HG03460 (cell line): ENCODE data around the gene DDX1.
"Not testable (repeated sequence)": the region's sequence is repeated elsewhere in the genome, so short reads cannot be mapped to it uniquely, and the experiment has no call there.

Experiments used
- ATAC-seq: cut with Tn5 transposase; IDR thresholded peaks from one replicate; pipeline ENCODE4 v1.9.1; 2021; ENCODE audit not compliant: unreplicated experiment

The DDX1 gene

DNA sequence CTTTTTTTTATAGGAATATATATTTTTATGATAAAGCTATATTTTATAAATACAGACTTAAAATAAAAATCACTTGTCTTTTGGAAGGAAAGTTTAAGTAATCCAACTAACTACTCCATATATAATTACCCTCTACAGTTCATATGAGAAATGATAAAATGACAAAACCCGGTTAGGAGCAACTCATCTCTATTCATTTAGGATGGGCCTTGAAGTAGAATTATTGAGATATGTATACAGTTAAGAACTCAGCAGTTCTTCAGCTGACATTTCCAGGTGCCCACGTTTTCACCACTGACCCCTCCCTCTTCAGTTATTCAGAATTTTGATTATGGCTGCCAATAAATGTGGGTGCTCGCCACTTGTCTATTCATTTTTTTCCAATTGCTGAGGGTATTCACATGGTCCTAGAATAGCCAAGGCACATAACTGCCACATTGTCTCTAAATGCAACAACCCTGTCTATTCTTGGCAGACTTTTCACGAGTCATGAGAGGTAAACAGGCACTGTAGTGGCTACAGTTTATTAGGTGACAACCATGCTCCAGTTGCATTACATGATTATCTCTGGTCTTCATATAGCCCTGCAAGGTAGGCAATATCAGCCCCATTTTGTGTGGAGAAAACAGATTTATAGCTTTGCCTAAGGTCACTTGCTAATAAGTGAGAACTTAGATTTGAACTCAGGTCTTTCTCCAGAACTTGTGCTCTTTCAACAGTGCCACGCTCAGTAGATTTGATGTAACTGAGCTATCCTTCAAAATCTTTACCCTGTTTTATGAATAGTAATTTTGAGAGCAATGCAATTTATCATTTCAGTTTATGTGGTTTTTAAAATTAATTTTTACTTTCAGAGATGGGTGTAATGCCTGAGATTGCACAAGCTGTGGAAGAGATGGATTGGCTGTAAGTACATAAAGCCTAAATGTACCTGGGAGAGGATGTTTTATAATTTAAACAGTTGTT lies 2.9 kb downstream of the DDX1 start:
- no peak for ATAC-seq

DNA sequence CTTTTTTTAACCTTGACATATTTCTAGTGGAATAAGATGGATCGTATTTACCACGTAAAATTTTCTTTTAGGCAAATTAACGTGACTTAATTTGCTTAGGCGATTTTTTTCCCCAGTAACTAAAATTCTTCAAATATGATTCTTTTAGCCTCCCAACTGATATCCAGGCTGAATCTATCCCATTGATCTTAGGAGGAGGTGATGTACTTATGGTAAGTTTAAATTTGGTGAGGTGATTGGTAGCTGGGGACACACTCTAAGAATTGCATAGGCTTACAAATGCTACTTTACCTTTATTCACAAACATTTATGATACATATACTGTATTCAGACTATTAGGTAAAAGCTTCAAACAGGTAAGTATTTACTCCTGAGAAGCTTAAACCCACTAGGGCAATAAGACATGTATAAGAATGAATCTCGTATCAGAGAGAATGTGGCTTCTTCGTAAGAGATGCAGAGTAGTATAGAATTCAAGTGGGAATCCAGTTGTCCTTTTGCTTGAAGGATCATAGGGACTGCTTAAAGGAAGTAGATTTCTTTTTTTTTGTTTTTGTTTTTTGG lies 3.8 kb downstream of the DDX1 start:
- no peak for ATAC-seq

DNA sequence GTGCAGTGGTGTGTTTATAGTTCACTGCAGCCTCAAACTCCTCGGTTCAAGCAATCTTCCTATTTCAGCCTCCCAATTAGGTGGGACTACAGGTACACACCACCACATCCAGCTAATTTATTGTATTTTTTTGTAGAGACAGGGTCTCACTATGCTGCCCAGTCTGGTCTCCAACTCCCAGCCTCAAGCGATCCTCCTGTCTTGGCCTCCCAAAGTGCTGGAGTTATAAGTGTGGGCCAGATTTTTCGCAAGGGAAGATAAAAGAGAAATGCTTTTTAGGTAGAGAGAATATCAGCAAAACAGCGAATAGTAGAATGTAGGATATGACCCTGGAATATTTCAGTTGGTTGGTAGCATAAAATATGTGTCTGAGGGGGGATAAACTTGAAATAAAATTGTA lies 4.3 kb downstream of the DDX1 start:
- ATAC-seq: no peak

DNA sequence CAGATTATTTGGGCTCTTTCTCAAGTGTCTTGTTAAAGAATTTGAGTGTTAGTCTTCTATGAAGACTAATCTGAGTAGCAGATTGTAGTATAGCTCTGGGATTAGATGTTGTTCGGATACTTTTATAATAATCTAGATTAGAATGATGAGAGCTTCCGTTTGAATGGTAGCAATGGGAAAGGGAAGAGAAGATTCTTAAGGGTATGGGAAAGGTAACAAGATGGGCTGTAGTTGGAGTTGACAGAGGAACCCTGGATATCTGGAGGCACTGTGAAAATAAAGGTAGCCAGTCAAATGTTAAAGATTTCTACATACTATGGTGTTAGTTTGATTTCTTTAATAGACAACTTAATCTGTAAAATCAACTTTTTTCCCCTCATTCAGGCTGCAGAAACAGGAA lies 4.7 kb downstream of the DDX1 start:
- no peak for ATAC-seq

DNA sequence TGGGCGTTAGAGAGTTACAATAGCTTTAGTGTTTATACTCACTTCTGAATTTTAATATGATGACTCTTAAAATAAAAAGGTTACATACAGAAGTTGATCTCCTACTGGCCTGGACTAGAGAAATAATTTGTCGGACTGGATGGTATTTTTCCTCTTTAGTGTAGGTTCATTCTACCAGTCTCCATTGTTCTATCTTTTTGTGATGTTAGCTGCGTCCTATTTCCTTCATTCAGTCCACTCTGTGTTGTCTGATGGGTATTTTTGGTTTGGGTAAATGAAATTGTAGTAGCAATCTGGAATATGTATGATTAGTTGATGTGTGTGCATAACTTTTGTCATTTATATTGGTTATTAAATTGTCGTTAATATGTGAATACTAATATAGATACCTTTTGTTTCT lies 5.3 kb downstream of the DDX1 start:
- ATAC-seq: no peak

DNA sequence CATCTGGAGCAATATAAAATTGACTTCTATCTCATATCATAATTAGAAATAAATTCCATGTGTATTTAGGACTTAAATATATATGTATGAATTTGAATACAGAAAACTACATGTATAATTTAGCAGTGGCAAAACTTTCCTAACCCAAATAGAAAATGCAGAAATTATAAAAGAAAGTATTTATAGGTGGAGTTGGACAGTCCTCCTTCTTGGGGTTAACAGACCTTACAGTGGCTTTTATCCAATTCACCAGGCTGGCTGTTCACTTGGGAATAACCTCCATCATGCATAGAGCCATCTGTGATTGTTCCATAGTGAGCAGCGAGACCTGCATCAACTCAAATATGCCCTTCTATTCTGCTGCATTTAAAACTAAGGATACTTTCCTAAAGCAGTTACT lies 8.3 kb downstream of the DDX1 start:
- ATAC-seq: no peak

DNA sequence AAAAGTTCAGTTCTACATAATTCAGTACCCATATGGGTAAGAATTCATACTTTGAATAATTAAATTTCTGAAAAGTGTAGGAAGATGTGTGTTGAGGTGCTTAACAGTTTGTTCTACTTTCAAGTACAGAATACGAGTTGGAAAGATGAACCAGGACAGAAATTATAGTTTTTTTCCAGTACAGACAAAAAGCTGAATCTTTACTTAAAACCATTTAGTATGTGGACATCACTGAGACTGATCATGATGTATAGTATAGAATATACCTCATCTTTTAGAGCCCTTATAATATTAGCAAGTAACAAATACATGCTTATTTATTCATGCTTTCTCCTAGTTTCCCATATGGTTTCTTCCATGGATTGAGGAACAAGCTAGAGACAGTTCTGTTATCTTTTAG lies 10.0 kb downstream of the DDX1 start:
- no peak for ATAC-seq

DNA sequence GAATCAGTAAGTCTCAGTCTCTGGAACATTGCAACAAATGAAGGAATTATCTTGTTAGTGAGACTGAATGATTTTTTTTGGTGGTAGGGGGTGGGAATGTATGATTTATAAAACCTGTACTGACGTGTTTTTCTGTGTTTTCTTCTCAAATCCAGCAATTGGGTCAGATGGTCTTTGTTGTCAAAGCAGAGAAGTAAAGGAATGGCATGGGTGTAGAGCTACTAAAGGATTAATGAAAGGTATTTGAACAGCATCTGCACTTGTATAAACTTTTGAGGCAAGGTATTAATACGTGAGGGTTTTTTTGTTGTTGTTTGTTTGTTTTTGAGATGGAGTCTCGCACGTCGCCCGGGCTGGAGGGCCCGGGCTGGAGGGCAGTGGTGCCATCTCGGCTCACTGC lies 10.7 kb downstream of the DDX1 start:
- ATAC-seq: no peak

DNA sequence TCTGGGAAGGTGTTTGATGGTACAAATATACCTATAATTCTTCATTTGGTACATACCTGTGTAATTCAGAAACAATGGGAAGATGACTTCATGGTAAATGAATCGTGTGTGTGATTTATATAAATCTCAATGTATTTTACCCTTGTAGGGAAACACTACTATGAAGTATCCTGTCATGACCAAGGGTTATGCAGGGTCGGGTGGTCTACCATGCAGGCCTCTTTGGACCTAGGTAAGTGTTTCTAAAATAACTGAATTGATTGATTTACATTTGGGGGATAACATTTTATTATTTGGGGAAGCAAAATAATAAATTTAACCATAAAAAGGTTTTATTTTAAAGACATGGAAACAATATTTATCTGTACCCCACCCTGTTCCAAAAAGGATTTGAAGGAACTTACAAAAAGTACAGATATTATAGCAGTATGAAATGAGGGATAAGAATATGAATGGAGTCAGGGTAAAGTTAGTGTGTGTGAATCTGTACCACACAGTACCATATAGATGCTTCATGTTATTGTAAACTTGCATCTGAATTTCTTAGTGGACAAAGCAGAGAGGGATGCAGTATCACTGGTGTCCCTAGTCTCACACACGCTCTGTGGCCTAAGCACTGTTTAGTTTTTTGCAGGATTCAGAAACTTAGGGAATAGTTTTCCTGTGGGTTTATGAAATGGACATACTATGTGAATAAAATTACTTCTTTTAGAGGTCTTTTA lies 11.5 kb downstream of the DDX1 start:
- no peak for ATAC-seq

DNA sequence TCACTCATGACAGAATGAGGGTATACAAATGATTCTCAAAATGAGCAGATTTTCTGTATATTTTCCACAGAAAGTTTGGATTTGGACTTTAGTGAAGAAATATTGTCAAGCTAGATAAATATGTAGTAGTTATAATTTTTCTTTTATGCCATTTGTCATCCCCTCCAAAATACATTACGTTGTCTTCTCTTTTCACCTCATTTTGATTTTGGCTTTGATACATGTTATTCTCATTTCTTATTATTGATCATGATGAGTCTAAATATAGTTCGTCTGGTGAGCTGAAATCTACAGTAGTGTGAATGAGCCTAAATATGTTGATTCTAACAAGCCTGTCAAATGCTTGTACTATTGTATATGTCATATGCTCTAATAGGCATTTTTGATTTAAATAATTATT lies 12.3 kb downstream of the DDX1 start:
- no peak for ATAC-seq

DNA sequence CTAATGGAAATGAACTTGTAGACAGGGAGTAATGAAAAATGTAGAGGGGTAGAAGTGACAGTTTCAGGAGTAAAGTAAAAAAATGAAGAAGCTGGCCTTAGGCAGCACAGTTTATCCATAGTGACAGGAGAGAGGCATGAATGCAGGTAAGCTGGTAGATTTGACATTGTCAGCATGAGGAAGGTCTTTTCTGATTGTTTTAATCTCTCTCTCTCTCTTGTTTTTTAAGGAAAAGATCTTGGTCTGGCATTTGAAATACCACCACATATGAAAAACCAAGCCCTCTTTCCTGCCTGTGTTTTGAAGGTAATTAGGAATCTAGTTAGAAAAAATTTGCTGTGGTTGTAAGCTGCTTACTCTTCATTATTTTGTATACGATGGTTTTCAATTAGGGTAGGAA lies 14.1 kb downstream of the DDX1 start:
- ATAC-seq: no peak

DNA sequence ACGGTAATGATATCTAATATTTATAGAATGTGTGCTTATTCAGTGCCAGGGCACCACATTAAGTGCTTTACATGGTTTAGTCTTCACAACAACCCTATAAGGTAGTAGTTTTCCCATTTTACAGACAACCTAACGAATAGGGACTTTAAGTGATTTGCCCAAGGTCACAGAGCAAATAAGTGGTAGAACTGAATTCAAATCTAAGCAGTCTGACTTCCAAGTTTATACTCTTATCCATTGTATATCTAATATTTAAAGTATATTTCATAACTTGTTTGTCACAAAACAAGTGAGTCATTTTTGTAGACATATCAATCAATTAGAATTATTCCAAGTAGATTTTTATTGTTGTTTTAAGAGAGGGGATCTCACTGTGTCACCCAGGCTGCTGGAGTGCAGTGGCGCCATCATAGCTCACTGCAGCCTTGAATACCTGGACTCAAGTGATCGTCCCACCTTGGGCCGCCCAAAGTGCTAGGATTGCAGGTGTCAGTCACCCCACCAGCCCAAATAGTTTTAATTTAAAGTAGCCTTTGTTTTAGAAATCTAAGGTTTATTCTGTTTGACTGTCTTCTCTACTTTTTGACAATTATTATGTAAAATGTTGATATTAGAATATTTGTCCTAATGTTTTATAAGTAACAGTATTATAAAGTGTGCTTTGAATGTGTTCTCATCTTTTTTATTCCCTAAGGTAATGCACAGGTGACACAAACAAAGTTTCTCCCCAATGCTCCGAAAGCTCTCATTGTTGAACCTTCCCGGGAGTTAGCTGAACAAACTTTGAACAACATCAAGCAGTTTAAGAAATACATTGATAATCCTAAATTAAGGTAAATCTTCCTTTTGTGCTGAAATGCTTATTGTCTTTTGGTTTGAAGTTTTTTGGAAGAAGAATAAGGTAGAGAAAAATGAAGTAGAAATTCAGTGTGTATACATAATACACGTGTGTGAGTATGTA lies 15.1 kb downstream of the DDX1 start:
- no peak for ATAC-seq

DNA sequence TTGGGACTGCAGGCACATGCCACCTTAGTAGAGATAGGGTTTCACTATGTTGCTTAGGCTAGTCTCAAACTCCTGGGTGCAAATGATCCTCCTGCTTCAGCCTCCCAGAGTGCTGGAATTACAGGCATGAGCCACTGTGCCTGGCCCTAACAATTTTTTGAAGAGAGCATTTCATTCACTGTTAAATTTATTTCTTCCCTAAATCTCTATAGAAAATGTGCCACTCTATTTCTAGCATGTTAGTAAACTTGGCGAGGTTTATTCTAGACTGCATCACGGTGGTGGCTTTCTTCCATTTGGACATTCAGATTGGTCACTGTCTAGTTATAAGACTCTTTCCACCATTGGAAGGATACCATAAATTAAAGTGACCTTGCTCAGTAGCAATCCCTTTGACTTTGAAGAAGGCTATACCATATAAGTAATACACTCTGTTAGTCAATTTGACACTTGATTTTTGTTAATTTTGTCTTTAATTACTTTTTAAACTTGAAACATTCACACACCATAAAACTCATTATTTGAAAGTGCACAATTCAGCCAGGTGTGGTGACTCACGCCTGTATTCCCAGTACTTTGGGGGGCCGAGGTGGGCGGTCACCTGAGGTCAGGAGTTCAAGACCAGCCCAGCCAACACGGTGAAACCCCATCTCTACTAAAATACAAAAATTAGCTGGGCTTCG lies 16.2 kb downstream of the DDX1 start:
- no peak for ATAC-seq

DNA sequence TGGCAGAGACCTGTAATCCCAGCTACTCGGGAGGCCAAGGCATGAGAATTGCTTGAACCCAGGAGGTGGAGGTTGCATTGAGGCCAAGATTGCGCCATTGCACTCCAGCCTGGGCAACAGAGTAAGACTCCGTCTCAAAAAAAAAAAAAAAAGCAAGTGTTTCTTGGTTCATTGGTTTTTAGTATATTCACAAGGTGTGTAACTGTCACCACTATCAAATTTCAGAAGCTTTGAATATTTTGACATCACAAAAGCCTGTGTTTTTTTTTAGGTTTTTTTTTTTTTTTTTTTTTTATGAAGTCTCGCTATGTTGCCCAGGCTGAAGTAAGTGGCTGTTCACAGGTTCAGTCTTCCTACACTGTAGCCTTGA lies 16.7 kb downstream of the DDX1 start:
- no peak for ATAC-seq

DNA sequence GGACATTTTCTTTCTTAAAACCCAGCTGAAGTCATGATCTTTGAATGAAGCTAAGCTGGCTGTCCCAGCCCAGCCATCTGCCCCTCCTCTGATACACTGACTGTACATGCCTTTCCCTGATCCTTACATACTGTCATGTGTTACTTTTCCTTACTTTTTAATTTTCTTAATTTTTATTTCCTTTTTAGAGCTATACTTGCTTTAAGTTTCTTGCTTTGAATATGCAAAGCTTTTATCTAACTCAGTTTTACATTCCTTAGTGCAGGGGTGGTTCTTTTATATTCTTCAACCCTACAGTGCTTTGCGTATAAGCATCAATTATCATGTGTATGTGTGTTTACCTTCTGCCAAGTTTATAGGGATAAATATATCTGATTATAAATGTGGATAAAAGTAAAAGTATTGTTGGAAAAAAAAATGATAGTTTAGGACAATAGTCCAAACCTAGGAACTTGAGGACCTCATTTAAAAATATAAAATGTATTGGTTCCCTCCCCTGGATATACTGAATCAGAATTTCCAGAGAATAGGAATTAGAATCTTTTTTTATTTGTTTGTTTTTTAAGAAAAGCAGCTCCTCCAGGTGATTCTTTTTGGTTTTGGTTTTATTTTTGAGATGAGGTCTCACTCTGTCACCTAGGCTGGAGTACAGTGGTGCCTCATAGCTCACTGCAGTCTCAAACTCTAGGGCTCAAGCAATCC lies 17.8 kb downstream of the DDX1 start:
- ATAC-seq: no peak

DNA sequence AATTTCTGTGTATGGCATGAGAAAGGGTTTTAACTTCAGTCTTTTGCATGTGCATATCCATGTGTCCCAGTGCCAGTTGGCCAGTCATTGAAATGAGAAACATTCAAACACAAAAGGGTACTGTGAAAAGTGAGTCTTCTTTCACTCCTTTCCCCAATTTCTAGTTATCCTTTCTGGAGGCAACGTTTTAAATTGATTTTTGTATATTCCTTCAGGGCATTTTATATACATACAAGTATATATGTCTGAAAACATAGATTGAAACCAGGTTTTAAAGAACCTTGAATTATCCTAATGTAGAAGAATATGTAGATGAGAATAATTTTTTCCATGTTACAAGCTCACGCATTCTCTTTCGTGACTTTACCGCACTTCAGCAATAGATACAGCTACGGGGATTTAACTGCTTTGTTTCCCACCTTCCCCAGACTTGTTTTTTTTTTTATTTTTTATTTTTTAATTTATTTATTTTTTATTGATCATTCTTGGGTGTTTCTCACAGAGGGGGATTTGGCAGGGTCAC lies 18.8 kb downstream of the DDX1 start:
- no peak for ATAC-seq

DNA sequence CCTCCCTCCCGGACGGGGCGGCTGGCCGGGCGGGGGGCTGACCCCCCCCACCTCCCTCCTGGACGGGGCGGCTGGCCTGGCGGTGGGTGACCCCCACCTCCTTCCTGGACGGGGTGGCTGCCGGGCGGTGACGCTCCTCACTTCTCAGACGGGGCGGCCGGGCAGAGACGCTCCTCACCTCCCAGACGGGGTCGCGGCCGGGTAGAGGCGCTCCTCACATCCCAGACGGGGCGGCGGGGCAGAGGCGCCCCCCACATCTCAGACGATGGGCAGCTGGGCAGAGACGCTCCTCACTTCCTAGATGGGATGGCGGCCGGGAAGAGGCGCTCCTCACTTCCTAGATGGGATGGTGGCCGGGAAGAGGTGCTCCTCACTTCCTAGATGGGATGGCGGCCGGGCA lies 20.4 kb downstream of the DDX1 start:
- not testable (repeated sequence) for ATAC-seq

DNA sequence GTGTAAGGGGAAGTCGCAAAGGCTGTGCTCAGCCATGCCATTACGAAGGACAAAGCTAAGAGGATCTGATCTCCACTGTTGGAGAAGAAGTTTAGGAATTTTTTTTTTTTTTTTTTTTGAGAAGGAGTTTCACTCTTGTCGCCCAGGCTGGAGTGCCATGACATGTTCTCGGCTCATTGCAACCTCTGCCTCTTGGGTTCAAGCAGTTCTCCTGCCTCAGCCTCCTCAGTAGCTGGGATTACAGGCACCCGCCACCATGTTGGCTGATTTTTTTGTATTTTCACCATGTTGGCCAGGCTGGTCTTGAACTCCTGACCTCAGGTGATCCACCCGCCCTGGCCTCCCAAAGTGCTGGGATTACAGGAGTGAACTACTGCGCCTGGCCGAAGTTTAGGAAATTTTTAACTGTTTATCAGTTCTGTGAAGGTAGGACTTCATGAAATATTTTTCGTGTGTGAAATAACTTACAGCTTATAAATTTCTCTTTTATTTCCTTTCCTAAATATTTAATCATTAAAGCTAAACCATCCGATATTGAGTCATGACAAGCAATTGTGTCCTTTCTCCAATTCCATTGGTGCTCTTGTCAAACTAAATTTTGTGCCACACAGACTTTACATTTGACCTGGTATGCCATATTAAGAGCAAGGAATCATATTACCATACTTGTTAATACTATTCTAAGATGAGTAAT lies 22.2 kb downstream of the DDX1 start:
- no peak for ATAC-seq
